Measurements from ENCODE around the gene TMPO.
"Not testable (repeated sequence)": the region's sequence is repeated elsewhere in the genome, so short reads cannot be mapped to it uniquely, and the experiment has no call there.

The TMPO gene

DNA sequence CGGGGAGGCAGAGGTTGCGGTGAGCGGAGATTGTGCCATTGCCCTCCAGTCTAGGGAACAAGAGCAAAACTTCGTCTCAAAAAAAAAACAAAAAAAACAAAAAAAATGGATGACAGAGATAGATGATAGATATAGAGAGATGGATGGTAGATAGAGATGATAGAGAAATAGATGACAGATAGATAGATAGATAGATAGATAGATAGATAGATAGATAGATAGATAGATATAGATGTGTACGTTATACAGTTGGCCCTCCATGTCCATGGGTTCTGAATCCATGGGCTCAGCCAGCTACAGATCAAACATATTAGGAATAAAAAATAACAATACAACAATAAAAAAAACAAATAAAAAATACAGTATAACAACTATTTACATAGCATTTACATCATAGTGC, 65.3 kb downstream of the TMPO start:
- DNase-seq, result no peak

- DNase-seq, result no peak
These were observed 65.7 kb downstream of the TMPO start for GRCh38 chr12:98581101-98581500.

DNA sequence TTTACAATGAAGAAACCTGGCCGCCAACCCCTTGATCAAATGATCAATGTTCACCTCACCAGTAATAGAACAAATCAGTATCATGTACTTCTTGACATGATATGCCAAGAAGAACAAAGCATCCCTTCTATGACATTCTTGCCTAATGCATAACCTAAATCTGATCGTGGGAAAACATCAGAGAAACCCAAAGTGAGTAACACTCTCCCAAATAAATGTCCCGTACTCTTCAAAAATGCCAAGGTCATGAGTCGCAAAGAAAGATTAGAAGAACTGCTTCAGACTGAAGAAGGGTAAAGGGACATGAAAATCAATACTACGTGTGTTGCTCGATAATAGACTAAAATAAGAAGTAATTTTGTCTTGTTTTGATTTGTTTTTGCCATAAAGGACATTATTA, 66.7 kb downstream of the TMPO start:
- no peak for DNase-seq

DNA sequence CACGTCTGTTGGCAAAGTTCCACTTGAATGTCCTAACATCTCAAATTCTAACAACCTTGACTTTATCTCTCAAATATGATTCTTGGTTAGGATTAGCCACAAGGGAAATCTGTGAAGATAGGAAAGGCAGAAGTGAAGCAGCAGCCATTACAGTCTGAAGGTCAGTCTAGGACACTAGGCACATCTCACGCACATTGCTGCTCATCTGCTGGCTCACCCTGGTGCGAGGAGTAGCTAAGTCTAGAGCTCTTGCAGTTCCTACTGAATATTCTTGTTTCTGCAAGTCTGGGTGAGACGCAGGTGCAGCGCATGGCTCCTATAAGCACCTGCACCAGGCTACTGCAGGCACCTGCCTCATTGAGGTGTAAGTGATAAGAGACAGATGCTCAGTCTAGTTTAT, 71.7 kb downstream of the TMPO start:
- DNase-seq, result no peak

DNA sequence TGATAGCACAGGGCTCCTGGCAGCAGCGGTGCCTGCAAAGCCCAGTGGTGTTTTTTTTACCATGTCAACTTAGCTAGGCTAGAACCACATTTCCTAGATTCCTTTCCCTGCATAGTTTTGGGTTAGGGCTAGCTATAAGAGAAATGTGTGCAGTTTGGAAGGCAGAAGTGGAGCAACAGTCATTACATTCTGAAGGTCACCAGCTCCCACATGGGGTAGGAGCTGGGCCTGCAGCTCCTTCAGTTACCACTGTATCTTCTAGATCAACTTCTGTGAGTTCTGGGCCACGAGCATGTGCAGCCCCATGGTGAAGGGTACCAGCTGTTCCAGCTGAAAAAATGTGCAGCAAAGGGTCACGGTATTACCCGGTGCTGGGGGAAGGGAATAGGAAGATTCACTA, 75.8 kb downstream of the TMPO start:
- DNase-seq, result no peak

DNA sequence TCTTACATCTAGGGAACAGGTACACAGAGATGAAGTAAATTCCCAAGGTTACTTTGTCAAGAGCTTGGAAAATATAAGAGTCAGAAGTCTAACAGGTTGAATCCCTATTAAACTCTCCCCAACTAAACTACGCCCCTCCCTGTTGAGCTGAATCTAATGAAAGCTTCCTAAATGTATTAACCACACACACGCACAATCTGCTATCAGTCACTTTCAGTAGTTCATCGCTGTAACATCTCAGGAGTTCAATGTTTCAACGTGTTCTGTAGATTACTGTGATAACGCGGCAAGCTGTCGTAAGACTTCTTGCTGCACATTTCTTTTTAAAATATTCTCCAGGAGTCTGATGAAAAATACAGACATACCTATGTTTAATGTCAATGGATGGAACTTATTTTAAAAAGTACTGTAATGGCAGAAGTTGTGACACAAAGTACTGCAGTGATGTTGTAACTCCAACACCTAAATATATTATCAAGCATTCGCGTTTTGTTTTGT, 77.5 kb downstream of the TMPO start:
- DNase-seq, result no peak

DNA sequence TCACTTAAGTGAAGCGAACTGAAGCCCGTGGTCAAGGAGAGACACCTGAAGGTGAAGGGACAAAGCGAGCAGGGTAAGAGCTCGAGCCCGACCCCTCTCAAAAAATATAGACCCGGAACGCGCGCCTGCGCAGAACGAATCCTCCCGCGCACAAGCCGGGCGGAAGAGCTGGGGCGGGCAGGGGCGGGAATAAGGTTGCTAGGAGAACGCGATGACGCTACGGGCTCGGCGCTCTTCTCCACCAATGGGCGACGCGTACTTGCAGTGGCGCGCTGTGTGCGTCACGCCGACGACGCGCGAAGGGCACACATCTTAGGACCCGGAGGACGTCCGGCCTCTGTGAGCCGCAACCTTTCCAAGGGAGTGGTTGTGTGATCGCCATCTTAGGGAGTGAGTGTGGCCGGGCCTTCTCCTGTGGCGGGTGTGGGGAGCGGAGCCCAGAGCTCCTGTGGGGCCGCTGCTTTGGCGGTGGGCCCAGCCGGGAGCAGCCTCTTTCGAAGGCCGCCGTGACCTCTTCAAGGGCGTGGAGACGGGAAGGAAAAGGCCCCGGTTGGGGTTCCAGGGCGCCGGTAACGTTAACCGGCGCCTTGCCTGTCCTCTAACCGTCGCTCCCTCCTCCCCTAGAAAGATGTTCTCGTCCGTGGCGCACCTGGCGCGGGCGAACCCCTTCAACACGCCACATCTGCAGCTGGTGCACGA, 78.1 kb downstream of the TMPO start, which contains the start of gene SLC25A3:
SLC25A3 (plus strand) TSS at position 336 of the 699 bp plus-strand sequence; CDS start at position 629, 293 bp downstream.
- DNase-seq, result peak; percentile 92

DNA sequence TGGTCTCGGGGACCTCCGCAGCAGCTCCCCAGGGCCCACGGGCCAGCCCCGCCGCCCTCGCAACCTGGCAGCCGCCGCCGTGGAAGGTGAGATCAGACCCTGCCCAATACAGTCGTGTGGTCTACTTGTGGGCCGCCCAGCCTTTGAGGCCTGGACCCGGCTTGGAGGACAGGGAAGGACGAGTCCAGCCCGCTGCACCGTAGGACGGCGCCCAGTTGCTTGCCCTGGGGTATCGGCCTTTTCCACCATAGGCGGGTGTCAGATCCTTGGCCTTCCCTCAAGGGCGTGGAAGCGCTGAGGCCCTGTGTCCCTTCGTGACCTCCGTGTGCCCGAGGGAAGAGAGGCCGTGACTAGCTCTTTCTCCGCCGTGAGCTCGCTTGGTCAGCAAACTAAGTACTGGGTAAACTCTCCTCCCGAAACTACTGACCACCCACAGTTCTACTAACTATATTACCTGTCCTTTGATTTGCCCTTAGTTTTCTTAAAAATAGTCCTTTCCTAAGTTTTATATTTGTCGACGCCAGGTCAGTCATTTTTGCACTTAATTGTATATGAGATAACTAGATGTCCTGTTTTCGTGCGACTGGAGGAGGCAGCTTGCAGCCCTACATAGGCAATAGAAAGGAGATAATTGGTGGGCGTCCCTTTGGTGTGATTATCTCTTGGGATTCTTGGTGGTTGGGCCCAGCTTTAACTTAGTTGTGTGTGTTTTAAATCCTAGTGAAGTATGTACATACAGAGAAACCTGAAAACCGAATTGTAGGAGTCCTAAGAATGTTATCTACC, 78.9 kb downstream of the TMPO start:
- DNase-seq, result no peak

DNA sequence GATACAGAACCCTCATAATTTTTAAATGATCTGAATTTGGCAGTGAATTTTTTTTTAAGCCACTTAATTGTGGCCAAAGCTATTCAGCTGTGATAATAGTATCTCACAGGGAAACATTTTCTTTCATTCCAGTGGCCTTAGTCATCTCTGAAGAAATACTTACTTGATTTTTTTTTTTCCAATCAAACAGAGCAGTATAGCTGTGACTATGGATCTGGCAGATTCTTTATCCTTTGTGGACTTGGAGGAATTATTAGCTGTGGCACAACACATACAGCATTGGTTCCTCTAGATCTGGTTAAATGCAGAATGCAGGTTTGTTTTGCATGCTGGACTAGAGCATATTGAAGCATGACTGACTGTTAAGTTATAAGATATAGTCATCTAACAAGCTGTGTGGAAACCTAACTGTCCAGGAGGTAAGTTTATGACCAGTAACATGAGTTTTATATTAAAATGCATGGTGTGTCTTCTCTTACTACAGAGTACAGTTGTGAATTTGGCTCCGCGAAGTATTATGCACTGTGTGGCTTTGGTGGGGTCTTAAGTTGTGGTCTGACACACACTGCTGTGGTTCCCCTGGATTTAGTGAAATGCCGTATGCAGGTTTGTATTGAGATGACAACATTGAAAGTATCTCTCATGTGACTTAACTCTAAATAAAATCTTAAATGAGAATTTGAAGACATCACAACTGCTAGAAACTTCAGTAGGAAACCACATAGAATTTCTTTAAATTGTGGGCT, 80.0 kb downstream of the TMPO start:
- DNase-seq, result no peak

DNA sequence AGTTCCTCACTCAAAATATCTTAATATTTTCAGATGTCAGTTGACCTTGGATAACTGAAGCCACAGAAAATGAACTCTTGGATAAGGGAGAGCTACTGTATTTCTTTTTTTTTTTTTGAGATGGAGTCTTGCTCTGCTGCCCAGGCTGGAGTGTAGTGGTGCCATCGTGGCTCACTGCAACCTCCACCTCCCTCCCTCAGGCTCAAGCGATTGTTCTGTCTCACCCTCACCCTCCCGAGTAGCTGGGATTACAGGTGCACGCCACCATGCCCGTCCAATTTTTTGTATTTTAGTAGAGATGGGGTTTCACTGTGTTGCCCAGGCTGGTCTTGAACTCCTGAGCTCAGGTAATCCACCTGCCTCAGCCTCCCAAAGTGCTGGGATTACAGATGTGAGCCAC, 81.9 kb downstream of the TMPO start:
- DNase-seq, result not testable (repeated sequence)

Measured in NCI-H1694 treated with DMSO at 0.1 percent for 48 hours (cell line).